HG03378 (cell line): ENCODE results near the gene FAM32A.
A peak's percentile ranks its signal among the peaks of the same experiment; 100 is the strongest.
"Not testable (repeated sequence)": the region's sequence is repeated elsewhere in the genome, so short reads cannot be mapped to it uniquely, and the experiment has no call there.

Experiments
- ATAC-seq: cut with Tn5 transposase; IDR thresholded peaks from one replicate; pipeline ENCODE4 v1.9.1; 2021; ENCODE audit warnings: mild to moderate bottlenecking, moderate library complexity; ENCODE audit not compliant: unreplicated experiment

The FAM32A gene

GRCh38 chr19:16164222-16164890 is 20.9 kb upstream of the FAM32A start:
- no peak for ATAC-seq

- ATAC-seq, result no peak
These were observed 18.8 kb upstream of the FAM32A start for GRCh38 chr19:16166417-16166816.

DNA sequence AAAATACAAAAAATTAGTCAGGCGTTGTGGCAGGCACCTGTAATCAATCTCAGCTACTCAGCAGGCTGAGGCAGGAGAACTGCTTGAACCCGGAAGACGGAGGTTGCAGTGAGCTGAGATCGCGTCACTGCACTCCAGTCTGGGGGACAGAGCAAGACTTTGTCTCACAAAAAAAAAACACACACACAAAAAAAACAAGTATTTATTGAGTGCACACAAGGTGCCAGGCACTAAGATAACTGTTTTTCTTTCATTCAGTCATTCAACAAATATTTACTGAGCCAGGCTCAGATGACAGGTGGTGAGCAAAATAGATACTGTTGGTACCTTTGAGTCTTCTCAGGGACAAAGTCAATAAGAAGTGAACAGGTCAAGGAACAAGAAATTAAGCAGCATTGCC is 18.2 kb upstream of the FAM32A start:
- ATAC-seq, result no peak

GRCh38 chr19:16168465-16169081 is 16.6 kb upstream of the FAM32A start:
- no peak for ATAC-seq

DNA sequence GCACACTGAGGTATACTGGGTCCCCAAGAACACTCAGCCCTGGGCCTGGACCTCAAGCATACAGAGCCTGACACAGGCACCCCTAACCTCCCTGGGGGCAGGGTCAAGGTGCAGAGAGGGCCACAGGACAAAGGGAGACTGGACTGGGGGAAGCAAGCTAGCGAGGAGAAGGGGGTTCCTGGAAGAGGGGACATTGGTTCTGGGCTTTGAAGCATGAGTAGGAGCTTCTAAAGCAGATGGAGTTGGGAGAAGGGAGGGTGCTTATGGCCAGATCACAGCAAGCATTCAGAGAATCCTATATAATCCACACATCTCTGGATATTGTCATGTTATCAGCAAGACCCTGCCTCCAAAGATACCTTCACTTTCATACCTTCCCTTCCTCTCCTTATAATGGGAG is 15.1 kb upstream of the FAM32A start:
- ATAC-seq, result no peak

DNA sequence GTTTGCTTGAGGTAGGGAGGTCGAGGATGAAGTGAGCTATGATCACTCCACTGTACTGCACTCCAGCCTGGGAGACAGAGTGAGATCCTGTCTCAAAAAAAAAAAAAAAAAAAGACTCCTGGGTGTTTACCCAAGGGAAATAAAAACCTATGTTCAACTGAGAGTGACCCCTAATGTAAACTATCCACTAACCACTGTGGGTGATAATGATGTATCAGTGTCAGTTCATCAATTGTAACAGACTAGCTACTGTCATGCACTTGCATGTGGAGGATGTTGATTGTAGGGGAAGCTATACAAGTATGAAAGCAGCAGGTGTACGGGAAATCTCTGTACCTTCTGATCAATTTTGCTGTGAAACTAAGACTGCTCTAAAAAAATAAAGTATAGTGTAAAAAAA is 9.3 kb upstream of the FAM32A start:
- ATAC-seq, result no peak

GRCh38 chr19:16178866-16179265 is 6.3 kb upstream of the FAM32A start:
- ATAC-seq, result not testable (repeated sequence)

DNA sequence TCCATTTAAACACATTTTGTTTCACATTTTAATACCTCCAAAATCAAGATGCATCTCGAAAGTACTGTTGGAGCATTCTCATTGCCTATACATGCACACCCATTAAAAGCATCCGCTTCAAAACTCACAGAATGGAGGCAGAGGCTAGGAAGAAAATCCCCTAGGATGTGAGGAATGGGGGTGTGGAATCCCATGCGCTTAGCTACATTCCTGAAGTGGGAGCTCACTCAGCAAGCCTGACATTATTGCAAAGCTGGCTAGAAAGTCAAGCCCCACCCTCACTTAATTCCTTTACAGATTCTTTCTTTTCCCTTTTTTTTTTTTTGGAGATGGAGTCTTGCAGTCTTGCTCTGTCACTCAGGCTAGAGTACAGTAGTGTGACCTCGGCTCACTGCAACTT is 4.6 kb upstream of the FAM32A start:
- no peak for ATAC-seq

DNA sequence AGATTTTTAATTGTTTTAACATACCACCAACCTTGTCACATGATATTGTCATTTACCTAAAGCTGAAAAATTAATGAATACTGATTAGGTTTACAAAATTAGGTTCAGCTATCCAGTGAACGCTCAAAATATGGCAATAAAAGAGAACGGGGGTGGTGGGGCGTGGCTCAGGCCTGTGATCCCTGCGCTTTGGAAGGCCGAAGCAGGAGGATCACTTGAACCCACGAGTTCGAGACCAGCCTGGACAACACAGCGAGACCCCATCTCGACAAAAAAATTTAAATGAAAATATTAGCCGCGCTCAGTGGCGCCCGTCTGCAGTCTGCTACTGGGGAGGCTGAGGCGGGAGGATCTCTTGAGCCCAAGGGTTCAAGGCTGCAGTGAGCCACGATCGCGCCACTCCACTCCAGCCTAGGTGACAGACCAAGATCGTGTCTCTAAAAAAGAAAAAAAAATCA is 516 bp upstream of the FAM32A start:
- ATAC-seq, result no peak

DNA sequence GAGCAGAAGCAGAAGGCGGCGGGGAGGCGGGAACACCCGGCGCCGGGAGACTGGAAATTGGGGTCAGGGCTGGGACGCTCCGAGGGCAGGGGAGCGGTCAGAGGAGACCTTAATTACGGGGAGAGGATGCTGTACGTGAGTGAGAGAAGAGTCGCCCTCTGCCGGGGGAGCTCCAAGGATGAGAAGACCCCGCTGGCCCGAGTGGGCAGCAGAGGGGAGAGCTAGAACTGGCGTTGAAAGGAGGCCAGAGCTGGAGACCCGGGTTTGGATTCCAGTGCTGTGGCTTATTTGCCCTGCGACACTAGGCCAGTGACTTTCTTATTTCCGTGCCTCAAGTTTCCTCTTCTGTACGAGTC is 536 bp downstream of the FAM32A start:
- no peak for ATAC-seq

DNA sequence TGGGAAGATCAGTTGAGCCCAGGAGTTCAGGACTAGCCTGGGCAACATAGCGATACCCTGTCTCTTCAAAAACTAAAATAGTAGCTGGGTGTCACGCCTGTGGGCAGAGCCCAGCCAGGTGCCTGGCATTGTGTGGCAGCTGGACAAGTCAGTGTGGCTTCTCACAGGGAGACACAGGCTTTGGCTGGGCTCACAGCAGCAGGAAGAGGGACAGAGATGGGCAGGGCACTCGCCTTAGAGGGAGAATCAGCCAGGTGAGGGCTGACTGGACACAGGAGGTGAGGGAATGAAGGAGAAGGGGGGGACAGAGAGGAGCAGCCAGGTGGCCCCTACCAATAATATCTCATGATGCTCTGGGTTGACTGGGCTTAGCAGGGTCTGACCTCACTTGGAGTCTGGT is 3.3 kb downstream of the FAM32A start:
- ATAC-seq, result no peak

GRCh38 chr19:16190198-16190597 is 5.0 kb downstream of the FAM32A start:
- ATAC-seq, result no peak

GRCh38 chr19:16190736-16191135 is 5.5 kb downstream of the FAM32A start:
- no peak for ATAC-seq

DNA sequence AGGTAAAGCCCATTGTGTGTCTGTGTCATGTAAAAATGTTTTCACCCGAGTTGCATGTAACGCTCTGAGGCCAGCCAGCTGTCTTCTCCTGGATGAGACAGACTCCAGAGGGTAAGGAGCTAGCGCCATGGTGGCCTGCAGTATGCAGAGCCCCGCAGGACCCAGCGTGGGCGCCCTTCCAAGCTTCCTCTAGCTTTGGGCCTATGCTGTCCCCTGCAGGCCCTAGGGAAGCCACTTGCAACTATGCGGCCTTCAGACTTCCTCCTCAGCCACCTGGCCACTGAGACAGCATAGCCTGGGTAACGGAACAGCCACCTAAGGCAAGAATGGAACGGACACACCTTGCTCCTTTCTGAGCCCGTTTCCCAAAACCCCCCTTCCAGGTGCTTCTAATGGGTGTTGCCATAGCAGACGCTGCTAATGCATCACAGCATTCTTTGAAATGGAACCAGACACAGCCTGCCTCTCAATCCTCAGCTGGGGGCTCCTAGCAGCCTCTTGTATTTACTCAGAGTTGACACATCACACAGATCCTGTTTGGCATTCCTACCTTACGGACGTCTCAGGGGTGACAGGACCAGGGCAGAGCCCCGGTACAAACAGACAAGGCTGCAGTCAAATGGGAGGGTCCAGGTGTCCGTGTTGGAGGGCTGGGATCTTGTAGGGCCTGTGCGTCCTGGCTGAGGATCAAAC is 6.2 kb downstream of the FAM32A start:
- no peak for ATAC-seq

- ATAC-seq, result no peak
These were observed 8.3 kb downstream of the FAM32A start for GRCh38 chr19:16193466-16193865.

GRCh38 chr19:16197188-16197621 is 12.0 kb downstream of the FAM32A start:
- no peak for ATAC-seq

DNA sequence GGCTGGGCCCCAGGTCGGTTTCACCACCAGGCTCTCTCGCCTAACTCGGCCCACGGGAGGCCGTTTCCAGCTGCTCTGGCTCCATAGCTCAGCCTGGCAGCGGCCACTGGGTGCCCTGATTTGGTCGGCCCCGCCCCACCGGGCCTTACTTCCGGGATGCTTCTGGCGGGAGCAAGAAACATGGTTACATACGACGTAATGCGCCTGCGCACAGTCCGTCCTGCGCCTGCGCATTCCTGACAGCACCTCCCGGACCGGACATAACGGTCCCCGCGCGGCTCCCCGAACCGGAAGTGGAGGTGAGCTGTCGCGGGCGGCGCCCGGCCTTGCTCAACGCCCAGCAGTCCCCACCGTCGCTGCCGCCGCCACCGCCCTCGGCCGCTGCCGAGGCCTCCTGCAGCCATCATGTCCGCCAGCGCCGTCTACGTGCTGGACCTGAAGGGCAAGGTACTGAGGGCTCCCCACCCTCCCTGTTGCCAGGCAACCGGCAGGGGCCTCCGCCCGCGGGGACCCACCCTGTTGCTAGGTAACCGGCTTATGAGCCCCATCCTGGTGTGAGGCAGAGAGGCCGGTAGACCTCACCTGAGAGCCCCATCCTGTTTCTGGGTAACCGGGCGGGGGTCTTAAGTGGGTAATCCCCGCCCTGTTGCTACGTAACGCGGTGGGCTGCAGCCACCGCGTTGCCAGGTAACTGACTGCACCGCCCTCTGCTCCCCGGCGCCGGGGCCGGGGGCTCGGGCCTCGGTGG is 12.6 kb downstream of the FAM32A start, which contains the start of gene AP1M1:
Gene AP1M1 (plus strand): TSS at position 290 of the 748 bp plus-strand sequence. CDS start 116 bp downstream, at position 406.
- peak; percentile 77 for ATAC-seq

DNA sequence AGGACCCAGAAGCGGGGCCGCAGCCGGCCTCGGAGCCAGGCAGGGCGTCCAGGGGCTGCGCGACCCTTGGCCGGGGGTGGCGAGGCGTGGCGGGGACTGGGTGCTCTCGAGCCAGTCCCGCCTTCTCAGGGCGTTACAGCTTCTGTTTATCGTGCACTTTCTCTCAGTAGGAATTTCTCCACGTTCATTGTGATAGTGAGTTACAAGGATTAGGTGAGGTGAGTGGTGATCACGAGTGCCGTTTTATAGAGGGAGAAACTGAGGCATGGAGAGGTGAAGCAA is 13.1 kb downstream of the FAM32A start:
- ATAC-seq, result no peak

GRCh38 chr19:16199275-16199932 is 14.2 kb downstream of the FAM32A start:
- ATAC-seq, result no peak

- no peak for ATAC-seq
These were observed 15.1 kb downstream of the FAM32A start for GRCh38 chr19:16200038-16201010.
